ENCODE measurements around the gene SLC38A9.

- TF ChIP-seq POLR2AphosphoS5 (IDR thresholded peaks at IDR 0.05) (no peak), CTCF (IDR thresholded peaks at IDR 0.05 in 8 of 11, conservative IDR thresholded peaks at IDR 0.05 in 3 of 11) (no peak)
Measured at GRCh38 chr5:55724281-55724680, 12.2 kb upstream of the SLC38A9 start.

Data from spleen (tissue), 7 donors.